ENCODE data around the gene TMEM178B. TPM values are rescaled to one million over a fixed set of nuclear protein-coding genes. Genes with fewer than 3 reads are reported as not detected.
"Not testable (repeated sequence)": the region's sequence is repeated elsewhere in the genome, so short reads cannot be mapped to it uniquely, and the experiment has no call there.

Gene TMEM178B
- total and polyA plus RNA-seq, 2 donors (not counting 1 experiment from before 2014, with no cell fraction given): 0.28 to 0.96 TPM

DNA sequence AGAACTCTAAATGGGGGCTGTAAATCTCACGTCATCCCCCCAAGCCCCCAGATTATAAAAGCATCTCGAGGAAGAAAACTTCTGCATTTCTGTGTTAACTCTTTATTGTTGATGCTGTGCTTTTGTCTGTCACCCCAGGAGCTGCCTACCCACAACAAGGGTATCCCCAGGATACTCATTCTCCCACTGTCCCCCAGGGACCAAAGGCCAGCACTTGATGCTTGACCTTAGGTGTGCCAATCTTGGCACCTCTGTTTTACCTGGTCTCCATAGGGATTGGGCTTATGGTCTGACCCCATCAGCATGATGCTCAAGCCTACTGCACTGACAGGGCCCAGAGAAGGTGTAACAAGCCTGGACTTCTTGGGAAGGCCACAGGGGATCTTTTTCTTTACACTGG is 251.4 kb downstream of the TMEM178B start:
- ATAC-seq (ENCODE audit: low read depth) (no peak), DNase-seq (no peak)
- no peak overlapping the region for H3K4me3 Mint-ChIP-seq
- Histone ChIP-seq H3K4me3 (ENCODE audit: control extremely low read depth in 1 of 5, extremely low read depth in 1 of 5, insufficient read depth in 1 of 5, low read depth in 2 of 5, low read length in 4 of 5) (no peak overlapping the region), H3K4me2 (replicated peaks; ENCODE audit: low read depth, low read length, poor library complexity, severe bottlenecking) (no peak overlapping the region), H3K9ac (ENCODE audit: low read length) (no peak overlapping the region), H3K27me3 (replicated peaks in 1 of 4; ENCODE audit: control extremely low read depth in 1 of 4, control insufficient read depth in 3 of 4, insufficient read depth in 4 of 4, low read length in 3 of 4) (peaks cover 0 to 3% (median 0%) of the 10 kb centered on the region in 4 experiments), H3K36me3 (replicated peaks in 1 of 2; ENCODE audit: control extremely low read depth in 1 of 2, control insufficient read depth in 1 of 2, extremely low read depth in 1 of 2, insufficient read depth in 2 of 2, low read length in 1 of 2) (no peaks in the 10 kb centered on the region), H2AFZ (ENCODE audit: insufficient read depth, low read depth, low read length, poor library complexity, severe bottlenecking) (no peak overlapping the region), H4K20me1 (ENCODE audit: control insufficient read depth, insufficient read depth, low read length, poor library complexity, severe bottlenecking) (no peaks in the 10 kb centered on the region), H3K9me3 (ENCODE audit: control extremely low read depth in 1 of 3, control insufficient read depth in 2 of 3, insufficient read depth in 1 of 3, low read length in 2 of 3) (no peaks in the 10 kb centered on the region), H3K4me1 (ENCODE audit: control insufficient read depth in 2 of 2, insufficient read depth in 2 of 2, low read length in 2 of 2) (no peaks in the 10 kb centered on the region), H3K27ac (ENCODE audit: low read length in 2 of 2) (no peak overlapping the region), H3K79me2 (ENCODE audit: control insufficient read depth, insufficient read depth, low read length) (no peaks in the 10 kb centered on the region)
- no peak overlapping the region for H3K27ac Mint-ChIP-seq
- no peak for TF ChIP-seq EZH2 (IDR thresholded peaks at IDR 0.05; ENCODE audit: borderline replicate concordance, insufficient read depth, low read depth, low read length, poor library complexity, severe bottlenecking)
- TF ChIP-seq, protein P1, sequence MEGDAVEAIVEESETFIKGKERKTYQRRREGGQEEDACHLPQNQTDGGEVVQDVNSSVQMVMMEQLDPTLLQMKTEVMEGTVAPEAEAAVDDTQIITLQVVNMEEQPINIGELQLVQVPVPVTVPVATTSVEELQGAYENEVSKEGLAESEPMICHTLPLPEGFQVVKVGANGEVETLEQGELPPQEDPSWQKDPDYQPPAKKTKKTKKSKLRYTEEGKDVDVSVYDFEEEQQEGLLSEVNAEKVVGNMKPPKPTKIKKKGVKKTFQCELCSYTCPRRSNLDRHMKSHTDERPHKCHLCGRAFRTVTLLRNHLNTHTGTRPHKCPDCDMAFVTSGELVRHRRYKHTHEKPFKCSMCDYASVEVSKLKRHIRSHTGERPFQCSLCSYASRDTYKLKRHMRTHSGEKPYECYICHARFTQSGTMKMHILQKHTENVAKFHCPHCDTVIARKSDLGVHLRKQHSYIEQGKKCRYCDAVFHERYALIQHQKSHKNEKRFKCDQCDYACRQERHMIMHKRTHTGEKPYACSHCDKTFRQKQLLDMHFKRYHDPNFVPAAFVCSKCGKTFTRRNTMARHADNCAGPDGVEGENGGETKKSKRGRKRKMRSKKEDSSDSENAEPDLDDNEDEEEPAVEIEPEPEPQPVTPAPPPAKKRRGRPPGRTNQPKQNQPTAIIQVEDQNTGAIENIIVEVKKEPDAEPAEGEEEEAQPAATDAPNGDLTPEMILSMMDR (IDR thresholded peaks at IDR 0.05): no peak
- no peaks in the 10 kb centered on the region for H3K4me1 Mint-ChIP-seq
- H3K27me3 Mint-ChIP-seq: peaks cover 5% of the 10 kb centered on the region
- CTCF ChIA-PET: no interaction called here
- no CpG with 5 or more reads among the region's 2 CpGs for WGBS (ENCODE audit: insufficient coverage)
- peaks cover 3% of the 10 kb centered on the region for H3K9me3 Mint-ChIP-seq (ENCODE audit: insufficient read depth)
- intact Hi-C loops (cut with micrococcal nuclease): no loop called here
- POLR2A ChIA-PET: no interaction called here

DNA sequence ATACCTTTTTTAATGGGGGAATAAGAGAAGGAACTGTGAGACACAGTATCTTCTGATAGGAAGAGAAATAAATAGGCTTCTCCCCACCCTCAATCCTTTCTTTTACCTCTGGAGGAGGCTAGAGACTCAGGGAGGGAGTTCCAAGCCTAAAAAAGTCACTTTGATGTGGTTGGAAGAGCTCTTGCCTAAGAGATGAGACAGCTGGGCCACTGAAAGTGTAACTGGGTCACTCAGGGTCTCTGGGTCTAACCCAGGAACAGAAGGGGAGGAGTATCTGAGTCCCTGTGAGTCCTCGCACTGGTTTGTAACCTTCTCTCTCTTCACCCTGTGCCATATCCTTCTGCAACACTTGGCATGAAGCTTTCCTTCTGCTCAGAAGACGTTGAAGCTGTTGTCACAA is 254.4 kb downstream of the TMEM178B start:
- Histone ChIP-seq H3K27ac (ENCODE audit: low read length in 2 of 2) (no peak overlapping the region), H3K4me3 (ENCODE audit: control extremely low read depth in 1 of 5, extremely low read depth in 1 of 5, insufficient read depth in 1 of 5, low read depth in 2 of 5, low read length in 4 of 5) (no peak overlapping the region), H3K4me1 (ENCODE audit: control insufficient read depth in 2 of 2, insufficient read depth in 2 of 2, low read length in 2 of 2) (no peaks in the 10 kb centered on the region), H3K9me3 (ENCODE audit: control extremely low read depth in 1 of 3, control insufficient read depth in 2 of 3, insufficient read depth in 1 of 3, low read length in 2 of 3) (no peaks in the 10 kb centered on the region), H3K4me2 (replicated peaks; ENCODE audit: low read depth, low read length, poor library complexity, severe bottlenecking) (no peak overlapping the region), H3K79me2 (ENCODE audit: control insufficient read depth, insufficient read depth, low read length) (no peaks in the 10 kb centered on the region), H3K9ac (ENCODE audit: low read length) (no peak overlapping the region), H3K36me3 (replicated peaks in 1 of 2; ENCODE audit: control extremely low read depth in 1 of 2, control insufficient read depth in 1 of 2, extremely low read depth in 1 of 2, insufficient read depth in 2 of 2, low read length in 1 of 2) (no peaks in the 10 kb centered on the region), H4K20me1 (ENCODE audit: control insufficient read depth, insufficient read depth, low read length, poor library complexity, severe bottlenecking) (no peaks in the 10 kb centered on the region), H3K27me3 (replicated peaks in 1 of 4; ENCODE audit: control extremely low read depth in 1 of 4, control insufficient read depth in 3 of 4, insufficient read depth in 4 of 4, low read length in 3 of 4) (no peaks in the 10 kb centered on the region), H2AFZ (ENCODE audit: insufficient read depth, low read depth, low read length, poor library complexity, severe bottlenecking) (no peak overlapping the region)
- Mint-ChIP-seq H3K27me3 (peaks cover 5% of the 10 kb centered on the region), H3K27ac (no peak overlapping the region), H3K4me1 (no peaks in the 10 kb centered on the region), H3K4me3 (no peak overlapping the region), H3K9me3 (ENCODE audit: insufficient read depth) (peaks cover 3% of the 10 kb centered on the region)
- 77% methylated on average over 2 of the region's 2 CpGs for WGBS (ENCODE audit: insufficient coverage)
- POLR2A ChIA-PET: no interaction called here
- ATAC-seq (ENCODE audit: low read depth) (no peak), DNase-seq (no peak)
- intact Hi-C loops (cut with micrococcal nuclease): no loop called here
- no peak for TF ChIP-seq EZH2 (IDR thresholded peaks at IDR 0.05; ENCODE audit: borderline replicate concordance, insufficient read depth, low read depth, low read length, poor library complexity, severe bottlenecking)
- TF ChIP-seq, protein P1 (IDR thresholded peaks at IDR 0.05): no peak
- CTCF ChIA-PET: no interaction called here

DNA sequence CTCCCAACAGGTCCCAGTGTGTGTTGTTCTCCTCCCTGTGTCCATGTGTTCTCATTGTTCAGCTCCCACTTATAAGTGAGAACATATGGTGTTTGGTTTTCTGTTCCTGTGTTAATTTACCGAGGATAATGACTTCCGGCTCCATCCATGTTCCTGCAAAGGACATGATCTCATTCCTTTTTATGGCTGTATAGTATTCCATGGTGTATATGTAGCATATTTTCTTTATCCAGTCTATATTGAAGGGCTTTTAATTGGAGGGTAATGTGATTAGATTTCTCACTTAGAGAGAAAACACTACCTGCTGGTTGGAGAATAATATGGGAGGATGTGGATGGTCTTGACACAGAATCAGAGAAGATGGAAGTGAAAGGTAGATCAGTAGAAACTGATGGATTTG is 256.4 kb downstream of the TMEM178B start:
- intact Hi-C loops (cut with micrococcal nuclease); H3K4me1 Mint-ChIP-seq; H3K4me1 ChIP-seq (ENCODE audit: control insufficient read depth in 2 of 2, insufficient read depth in 2 of 2, low read length in 2 of 2); DNase-seq; H3K4me2 ChIP-seq (replicated peaks; ENCODE audit: low read depth, low read length, poor library complexity, severe bottlenecking); H3K4me3 Mint-ChIP-seq; H3K27ac Mint-ChIP-seq; ATAC-seq (ENCODE audit: low read depth); H3K27ac ChIP-seq (ENCODE audit: low read length in 2 of 2); H3K9ac ChIP-seq (ENCODE audit: low read length); POLR2A ChIA-PET; H3K36me3 ChIP-seq (replicated peaks in 1 of 2; ENCODE audit: control extremely low read depth in 1 of 2, control insufficient read depth in 1 of 2, extremely low read depth in 1 of 2, insufficient read depth in 2 of 2, low read length in 1 of 2); CTCF ChIA-PET; H3K9me3 Mint-ChIP-seq (ENCODE audit: insufficient read depth); H3K79me2 ChIP-seq (ENCODE audit: control insufficient read depth, insufficient read depth, low read length); H3K4me3 ChIP-seq (ENCODE audit: control extremely low read depth in 1 of 5, extremely low read depth in 1 of 5, insufficient read depth in 1 of 5, low read depth in 2 of 5, low read length in 4 of 5); H2AFZ ChIP-seq (ENCODE audit: insufficient read depth, low read depth, low read length, poor library complexity, severe bottlenecking); H3K27me3 ChIP-seq (replicated peaks in 1 of 4; ENCODE audit: control extremely low read depth in 1 of 4, control insufficient read depth in 3 of 4, insufficient read depth in 4 of 4, low read length in 3 of 4); H3K27me3 Mint-ChIP-seq; H4K20me1 ChIP-seq (ENCODE audit: control insufficient read depth, insufficient read depth, low read length, poor library complexity, severe bottlenecking); H3K9me3 ChIP-seq (ENCODE audit: control extremely low read depth in 1 of 3, control insufficient read depth in 2 of 3, insufficient read depth in 1 of 3, low read length in 2 of 3): not testable (repeated sequence)
- no CpG with 5 or more reads among the region's 2 CpGs for WGBS (ENCODE audit: insufficient coverage)

Data from B cell (primary cell).